SW480 (cell line): ENCODE results near the gene CTSA.
"Not testable (repeated sequence)": the region's sequence is repeated elsewhere in the genome, so short reads cannot be mapped to it uniquely, and the experiment has no call there.

Experiments
- DNase-seq: peaks from one replicate; pipeline ENCODE4 v3.0.0-alpha.2; 2016; ENCODE audit warnings: low spot score

Gene CTSA

GRCh38 chr20:45867136-45867818 lies 23.9 kb upstream of the CTSA start:
- DNase-seq: no peak

- DNase-seq: no peak
These were observed 23.3 kb upstream of the CTSA start for GRCh38 chr20:45867819-45868176.

GRCh38 chr20:45872626-45873025 lies 18.5 kb upstream of the CTSA start:
- no peak for DNase-seq

GRCh38 chr20:45873409-45874103 lies 17.6 kb upstream of the CTSA start:
- DNase-seq: no peak

GRCh38 chr20:45874104-45874481 lies 17.0 kb upstream of the CTSA start:
- DNase-seq: not testable (repeated sequence)

GRCh38 chr20:45874576-45874975 lies 16.6 kb upstream of the CTSA start:
- DNase-seq: no peak

GRCh38 chr20:45878076-45878761 lies 12.9 kb upstream of the CTSA start:
- DNase-seq: no peak

- DNase-seq: peak; percentile 99
These were observed 9.9 kb upstream of the CTSA start, which contains the start of gene ZSWIM1 for GRCh38 chr20:45880988-45881788. TSS of gene ZSWIM1 (plus strand) at chr20:45881227. CDS start at chr20:45882593, 1,366 bp downstream.

GRCh38 chr20:45882469-45883099 lies 8.6 kb upstream of the CTSA start:
- no peak for DNase-seq

- no peak for DNase-seq
These were observed 8.1 kb upstream of the CTSA start for GRCh38 chr20:45883100-45883469.

GRCh38 chr20:45886590-45887345 lies 4.4 kb upstream of the CTSA start:
- no peak for DNase-seq

- no peak for DNase-seq
These were observed 3.8 kb upstream of the CTSA start, which contains the start of gene SPATA25 for GRCh38 chr20:45887346-45887715. TSS of gene SPATA25 (minus strand) at chr20:45887622. CDS start at chr20:45887590, 32 bp downstream.

- no peak for DNase-seq
These were observed 2.5 kb upstream of the CTSA start for GRCh38 chr20:45888681-45889080.

- peak; percentile 68 for DNase-seq
These were observed 804 bp upstream of the CTSA start for GRCh38 chr20:45890077-45890984.

- DNase-seq: peak; percentile 38
These were observed 1.1 kb downstream of the CTSA start for GRCh38 chr20:45892049-45892825.

GRCh38 chr20:45892828-45893500 lies 1.8 kb downstream of the CTSA start:
- DNase-seq: no peak

- no peak for DNase-seq
These were observed 2.7 kb downstream of the CTSA start for GRCh38 chr20:45893831-45894230.

- DNase-seq: no peak
These were observed 3.7 kb downstream of the CTSA start for GRCh38 chr20:45894797-45895196.
